GM12878 (cell line): Measurements from ENCODE around the gene MACF1. TPM values are rescaled to one million over a fixed set of nuclear protein-coding genes. Genes with fewer than 3 reads are reported as not detected.

Source experiments
- ATAC-seq: fragments of 200-7000 bp; cut with Tn5 transposase; 3 replicates; pipeline ENCODE4 v1.9.1; 2020; ENCODE audit warnings: mild to moderate bottlenecking, moderate library complexity
- BruUV-seq: library from RNA; stranded (reverse); fragments of 400-500 nt; replicated peaks from 2 replicates; lab custom pipeline; 2021; lab: Mats Ljungman, UMichigan
- CTCF ChIA-PET: fragments of 300-600 bp; sonication (Branson Sonifier 250); formaldehyde crosslinking; extraction: SDS; loops from one replicate; lab custom pipeline; 2021; ENCODE audit warnings: inconsistent platforms; lab: Yijun Ruan, JAX
- POLR2A ChIA-PET: fragments of 350-600 bp; formaldehyde crosslinking; extraction: SDS; loops from one replicate; lab custom pipeline; 2021; ENCODE audit warnings: inconsistent platforms; lab: Charles Lee
- RAD21 ChIA-PET: fragments of 300-600 bp; sonication (Branson Sonifier 250); formaldehyde crosslinking; loops from one replicate; lab custom pipeline; 2023; ENCODE audit warnings: antibody characterized with exemption; ENCODE audit not compliant: unreplicated experiment; lab: Charles Lee
- SMC1A ChIA-PET: fragments of 300-600 bp; sonication (Branson Sonifier 250); formaldehyde crosslinking; loops from one replicate; lab custom pipeline; 2023; ENCODE audit not compliant: unreplicated experiment, uncharacterized antibody; lab: Charles Lee
- DNase-seq: peaks from one replicate; pipeline ENCODE4 v3.0.0-alpha.2; 2011; ENCODE audit warnings: low read depth, low spot score
- FAIRE-seq: peaks from 3 replicates; lab custom pipeline; 2011; peaks lifted over from hg19 to GRCh38; lab: Jason Lieb, UNC
- H2AFZ ChIP-seq: 2 replicates; pipeline ENCODE4 v1.6.0; 2011; ENCODE audit warnings: low read depth, low read length, control low read depth; ENCODE audit not compliant: control insufficient read depth
- H3K27ac ChIP-seq: 2 replicates; pipeline ENCODE4 v1.5.1; 2011; ENCODE audit warnings: control low read depth; ENCODE audit not compliant: control insufficient read depth, insufficient read depth
- H3K27me3 ChIP-seq, 2 experiments: replicated peaks in 1 of 2; 2 replicates each; pipeline versions ENCODE4 v1.6.0 to v1.6.1; 2011; ENCODE audit warnings: low read length in 1 of 2; ENCODE audit not compliant: control insufficient read depth in 2 of 2, insufficient read depth in 2 of 2
- H3K36me3 ChIP-seq, 2 experiments: 2 replicates each; pipeline ENCODE4 v1.5.1; 2011; ENCODE audit warnings: low read length in 1 of 2; ENCODE audit not compliant: control insufficient read depth in 2 of 2, insufficient read depth in 2 of 2
- H3K4me1 ChIP-seq: 2 replicates; pipeline ENCODE4 v1.6.1; 2011; ENCODE audit warnings: mild to moderate bottlenecking, low read length, moderate library complexity, mixed read lengths; ENCODE audit not compliant: control insufficient read depth, insufficient read depth
- H3K4me2 ChIP-seq: 2 replicates; pipeline ENCODE4 v1.6.0; 2011; ENCODE audit warnings: control low read depth; ENCODE audit not compliant: control insufficient read depth, insufficient read depth
- H3K4me3 ChIP-seq: fragments of 200-600 bp; sonication (generic); 2 replicates; pipeline ENCODE4 v1.5.1; 2016
- H3K79me2 ChIP-seq: 2 replicates; pipeline ENCODE4 v1.6.0; 2011; ENCODE audit warnings: low read length; ENCODE audit not compliant: control insufficient read depth, insufficient read depth
- H3K9ac ChIP-seq: 2 replicates; pipeline ENCODE4 v1.8.0; 2011; ENCODE audit warnings: low read length, control low read depth, mixed read lengths; ENCODE audit not compliant: control insufficient read depth, insufficient read depth
- H3K9me3 ChIP-seq: replicated peaks from 3 replicates; pipeline ENCODE4 v1.5.1; 2011; ENCODE audit warnings: mild to moderate bottlenecking, low read length; ENCODE audit not compliant: control insufficient read depth, insufficient read depth
- H4K20me1 ChIP-seq: 2 replicates; pipeline ENCODE4 v1.6.0; 2011; ENCODE audit not compliant: control insufficient read depth, insufficient read depth
- ATF7 ChIP-seq: fragments of 450-650 bp; IDR thresholded peaks from 2 replicates; pipeline ENCODE4 v1.6.1; 2016; ENCODE audit warnings: low read depth, mild to moderate bottlenecking
- BACH1 ChIP-seq: fragments of 450-650 bp; IDR thresholded peaks from 2 replicates; pipeline ENCODE4 v1.6.1; 2017; ENCODE audit warnings: mild to moderate bottlenecking, borderline replicate concordance
- BHLHE40 ChIP-seq, 2 experiments: fragments of 450-650 bp in 1 of 2; IDR thresholded peaks; 2 replicates each; pipeline ENCODE4 v1.6.1; 2011 to 2017; ENCODE audit warnings: low read depth in 2 of 2, borderline replicate concordance in 1 of 2, improper control_type of control experiment in 1 of 2, low read length in 1 of 2, mild to moderate bottlenecking in 1 of 2
- DPF2 ChIP-seq: fragments of 450-650 bp; IDR thresholded peaks from 2 replicates; pipeline ENCODE4 v1.6.1; 2017; ENCODE audit warnings: mild to moderate bottlenecking
- EED ChIP-seq: sonication (generic); IDR thresholded peaks from 2 replicates; pipeline ENCODE4 v1.6.1; 2016; ENCODE audit warnings: antibody characterized with exemption, low read depth
- EP300 ChIP-seq, 2 experiments: fragments of 150-350 bp in 1 of 2; IDR thresholded peaks; 2 replicates each; pipeline ENCODE4 v1.6.1; 2011 to 2012; ENCODE audit warnings: low read depth in 2 of 2, low read length in 2 of 2, borderline replicate concordance in 1 of 2, improper control_type of control experiment in 1 of 2, inconsistent platforms in 1 of 2; ENCODE audit not compliant: control insufficient read depth in 1 of 2
- ETV6 ChIP-seq, 2 experiments: fragments of 450-650 bp in 1 of 2; IDR thresholded peaks in 1 of 2; conservative IDR thresholded peaks in 1 of 2; 2 replicates each; pipeline ENCODE4 v1.6.1; 2014; ENCODE audit warnings: antibody characterized with exemption in 1 of 2, borderline replicate concordance in 1 of 2, low read depth in 1 of 2, mild to moderate bottlenecking in 1 of 2, moderate library complexity in 1 of 2
- GATAD2B ChIP-seq: fragments of 450-650 bp; conservative IDR thresholded peaks from 2 replicates; pipeline ENCODE4 v1.6.1; 2017; ENCODE audit warnings: low read depth, mild to moderate bottlenecking, moderate library complexity
- HSF1 ChIP-seq: fragments of 150-350 bp; IDR thresholded peaks from 2 replicates; pipeline ENCODE4 v1.6.1; 2014; ENCODE audit warnings: mild to moderate bottlenecking, low read depth, low read length
- MEF2A ChIP-seq: IDR thresholded peaks from 2 replicates; pipeline ENCODE4 v1.6.1; 2011; ENCODE audit warnings: low read depth, mild to moderate bottlenecking, low read length, moderate library complexity; ENCODE audit not compliant: insufficient read depth
- MLLT1 ChIP-seq: fragments of 450-650 bp; IDR thresholded peaks from 2 replicates; pipeline ENCODE4 v1.6.1; 2016; ENCODE audit warnings: mild to moderate bottlenecking
- NR2F1 ChIP-seq: fragments of 450-650 bp; conservative IDR thresholded peaks from 2 replicates; pipeline ENCODE4 v1.6.1; 2017; ENCODE audit warnings: mild to moderate bottlenecking
- PKNOX1 ChIP-seq: fragments of 450-650 bp; IDR thresholded peaks from 2 replicates; pipeline ENCODE4 v1.6.1; 2016; ENCODE audit warnings: mild to moderate bottlenecking
- PML ChIP-seq: IDR thresholded peaks from 2 replicates; pipeline ENCODE4 v1.6.1; 2012; ENCODE audit warnings: low read length, inconsistent platforms
- RELA ChIP-seq: fragments of 450-650 bp; IDR thresholded peaks from 2 replicates; pipeline ENCODE4 v1.8.0; 2014; ENCODE audit warnings: borderline replicate concordance; ENCODE audit not compliant: partially characterized antibody
- SIN3A ChIP-seq: IDR thresholded peaks from 2 replicates; pipeline ENCODE4 v1.6.1; 2012; ENCODE audit warnings: low read depth, low read length, improper control_type of control experiment
- SPI1 ChIP-seq: IDR thresholded peaks from 2 replicates; pipeline ENCODE4 v1.6.1; 2011; ENCODE audit warnings: low read depth, mild to moderate bottlenecking, low read length, moderate library complexity, borderline replicate concordance; ENCODE audit not compliant: insufficient read depth
- ZNF384 ChIP-seq: IDR thresholded peaks from 2 replicates; pipeline ENCODE4 v1.6.1; 2012; ENCODE audit warnings: low read depth, mild to moderate bottlenecking, low read length, improper control_type of control experiment, borderline replicate concordance
- WGBS: methylation state at CpG from one replicate; pipeline ENCODE4 v1.1.6; 2016; ENCODE audit warnings: low lambda C conversion rate; ENCODE audit not compliant: insufficient replicate concordance, insufficient coverage; ENCODE audit errors: missing lambda C conversion rate; 5-methylcytosine and 5-hydroxymethylcytosine counted together
- in situ Hi-C: fragments of 300-500 bp; cut with MboI; formaldehyde crosslinking; loops from 9 replicates; pipeline ENCODE4 v1.14.3; 2018; ENCODE audit warnings: mixed read lengths
- intact Hi-C: fragments of 100-400 bp; cut with micrococcal nuclease; formaldehyde crosslinking; loops from one replicate; pipeline ENCODE4 v1.14.2; 2022; ENCODE audit not compliant: unreplicated experiment
- polyA plus RNA-seq, 11 experiments: library from polyadenylated mRNA; depleted of rRNA in 4 of 11; unstranded in 6 of 11; stranded (reverse) in 5 of 11; fragments of >200 nt; fragmentation: Nextera tagmentation in 4 of 11; fragmentation: Illumina TruSeq in 1 of 11; extraction: Ambion mirVana in 4 of 11; extraction: Trizol in 1 of 11; gene quantifications; 1 replicate in 1 of 11; 2 replicates in 10 of 11; pipeline versions ENCODE4 v1.2.1 to v1.2.3, GENCODE V29; 2011 to 2016; ENCODE audit warnings: inconsistent platforms in 2 of 11, missing spikeins in 2 of 11, low read depth in 1 of 11
- total RNA-seq, 4 experiments: library from RNA; depleted of rRNA in 3 of 4; stranded (reverse); fragments of >200 nt in 3 of 4; fragmentation: Illumina TruSeq in 1 of 4; extraction: Trizol in 1 of 4; gene quantifications; 2 replicates each; pipeline versions ENCODE4 v1.2.1 to v1.2.3, GENCODE V29; 2013 to 2021

The MACF1 gene
- total and polyA plus RNA-seq, 10 of the 15 experiments (the other 5 are each of a cell fraction or from before 2014, with no cell fraction given): 15.5 to 201 (median 76.9) TPM

- H3K9ac ChIP-seq: no peak overlapping the region
- no peaks in the 10 kb centered on the region for H3K27me3 ChIP-seq
- FAIRE-seq (peak; percentile 31), DNase-seq (peak; percentile 84), ATAC-seq (peak; percentile 99)
- H3K4me3 ChIP-seq: no peak overlapping the region
- H3K4me2 ChIP-seq: peak overlapping the region; percentile 73
- in situ Hi-C loops: no loop called here
- H3K79me2 ChIP-seq: no peaks in the 10 kb centered on the region
- 18% methylated on average over 17 of the region's 17 CpGs for WGBS
- intact Hi-C loops: no loop called here
- RAD21 ChIA-PET: interaction anchor here (1.2 to 1.5 kb wide), 3 partner anchors 13 to 81 kb away, joined by 3 to 4 read pairs (median 4); no protein-coding TSS in a partner anchor
- BruUV-seq: no TSS peak
- H3K9me3 ChIP-seq: no peaks in the 10 kb centered on the region
- peaks cover 0 to 7% of the 10 kb centered on the region in 2 experiments; a peak in 2 of 4 replicates for H3K36me3 ChIP-seq
- POLR2A ChIA-PET: no interaction called here
- CTCF ChIA-PET: interaction anchor here (0.6 to 1.2 kb wide), 5 partner anchors 13 to 429 kb away, joined by 3 to 9 read pairs (median 3); no protein-coding TSS in a partner anchor
- H4K20me1 ChIP-seq: no peaks in the 10 kb centered on the region
- H3K4me1 ChIP-seq: peaks cover 22% of the 10 kb centered on the region
- SMC1A ChIA-PET: interaction anchor here (0.7 to 1.2 kb wide), 5 partner anchors 13 to 334 kb away, joined by 3 to 6 read pairs (median 3); no protein-coding TSS in a partner anchor
- H2AFZ ChIP-seq: peak overlapping the region; percentile 40; the same call in 1 of the 2 replicates
- peak overlapping the region; percentile 42 for H3K27ac ChIP-seq
- TF ChIP-seq EED (no peak), PKNOX1 (peak; percentile 95), SPI1 (0 out of 2 replicates have a peak, but pooled peaks have one; percentile 31), MLLT1 (peak; percentile 71), BHLHE40 (IDR thresholded peaks at IDR 0.05; ENCODE audit: borderline replicate concordance in 1 of 2, low read depth in 2 of 2, low read length in 1 of 2) (peak in 1 of 2 experiments; percentile 76; a peak in 3 of 4 replicates), NR2F1 (peak; percentile 86), HSF1 (peak; percentile 81; the same call in 1 of the 2 replicates), DPF2 (peak; percentile 65; the same call in 1 of the 2 replicates), GATAD2B (peak; percentile 71), SIN3A (no peak), ETV6 (conservative IDR thresholded peaks at IDR 0.05 in 1 of 2, IDR thresholded peaks at IDR 0.05 in 1 of 2; ENCODE audit: borderline replicate concordance in 1 of 2, low read depth in 1 of 2) (peak in 1 of 2 experiments; percentile 33; a peak in 1 of 4 replicates), BACH1 (peak; percentile 72; the same call in 1 of the 2 replicates), PML (no peak), ATF7 (0 out of 2 replicates have a peak, but pooled peaks have one; percentile 36), ZNF384 (no peak), EP300 (IDR thresholded peaks at IDR 0.05; ENCODE audit: borderline replicate concordance in 1 of 2, control insufficient read depth in 1 of 2, low read depth in 2 of 2, low read length in 2 of 2) (peak in 1 of 2 experiments; percentile 64; a peak in 1 of 4 replicates), MEF2A (0 out of 2 replicates have a peak, but pooled peaks have one; percentile 28), RELA (no peak)
Measured at GRCh38 chr1:39525366-39526165, 321.1 kb downstream of the MACF1 start.
